Liver (tissue), 3 donors: ENCODE data around the gene EMSY.

Experiments
- CTCF ChIP-seq: fragments of 150-350 bp; IDR thresholded peaks from 2 replicates; pipeline ENCODE4 v1.5.1; 2017; ENCODE audit warnings: improper control_type of control experiment, low read depth, low read length; ENCODE audit not compliant: missing input control
- EGR1 ChIP-seq, 2 donors: IDR thresholded peaks; 2 replicates each; pipeline ENCODE4 v1.6.1; 2016 to 2018; ENCODE audit warnings: antibody characterized with exemption in 2 of 2, low read depth in 2 of 2
- GABPA ChIP-seq, 2 donors: IDR thresholded peaks in 1 of 2; conservative IDR thresholded peaks in 1 of 2; 2 replicates each; pipeline ENCODE4 v1.6.1; 2016; ENCODE audit warnings: antibody characterized with exemption in 2 of 2, mild to moderate bottlenecking in 1 of 2, moderate library complexity in 1 of 2
- JUND ChIP-seq, 2 donors: IDR thresholded peaks; 2 replicates each; pipeline ENCODE4 v1.6.1; 2016; ENCODE audit warnings: antibody characterized with exemption in 2 of 2
- MAX ChIP-seq: IDR thresholded peaks from 2 replicates; pipeline ENCODE4 v1.6.1; 2016; ENCODE audit warnings: antibody characterized with exemption
- NR2F2 ChIP-seq: IDR thresholded peaks from 2 replicates; pipeline ENCODE4 v1.6.1; 2016; ENCODE audit warnings: antibody characterized with exemption
- REST ChIP-seq: IDR thresholded peaks from 2 replicates; pipeline ENCODE4 v1.6.1; 2016; ENCODE audit warnings: antibody characterized with exemption, mild to moderate bottlenecking
- RXRA ChIP-seq, 2 donors: IDR thresholded peaks; 2 replicates each; pipeline ENCODE4 v1.6.1; 2017 to 2018; ENCODE audit warnings: antibody characterized with exemption in 2 of 2, mild to moderate bottlenecking in 1 of 2
- YY1 ChIP-seq: IDR thresholded peaks from 2 replicates; pipeline ENCODE4 v1.6.1; 2016; ENCODE audit warnings: antibody characterized with exemption, mild to moderate bottlenecking
- donor health status: healthy.
- donor health status: healthy.

GRCh38 chr11:76602431-76602861 lies 157.6 kb downstream of the EMSY start:
- TF ChIP-seq CTCF, result no peak
- TF ChIP-seq NR2F2, result peak; percentile 61
- no peak for TF ChIP-seq EGR1 (IDR thresholded peaks at IDR 0.05; ENCODE audit: low read depth in 2 of 2)
- TF ChIP-seq GABPA (IDR thresholded peaks at IDR 0.05 in 1 of 2, conservative IDR thresholded peaks at IDR 0.05 in 1 of 2), result no peak
- TF ChIP-seq RXRA (IDR thresholded peaks at IDR 0.05), result no peak
- no peak for TF ChIP-seq MAX
- TF ChIP-seq JUND (IDR thresholded peaks at IDR 0.05), result no peak
- no peak for TF ChIP-seq YY1
- no peak for TF ChIP-seq REST
